IPS-20b (cell line): ENCODE results near the gene BIRC6.

ENCODE experiments used
- H3K27ac ChIP-seq: one replicate; pipeline ENCODE4 v1.5.1; 2013; ENCODE audit warnings: low read length
- H3K27me3 ChIP-seq: 2 replicates; pipeline ENCODE4 v1.6.1; 2013; ENCODE audit warnings: mild to moderate bottlenecking, low read length, inconsistent platforms; ENCODE audit not compliant: insufficient read depth
- H3K36me3 ChIP-seq: 2 replicates; pipeline ENCODE4 v1.6.1; 2013; ENCODE audit warnings: low read depth, mild to moderate bottlenecking, inconsistent platforms, low read length, moderate library complexity; ENCODE audit not compliant: insufficient read depth
- H3K4me1 ChIP-seq: 2 replicates; pipeline ENCODE4 v1.6.1; 2013; ENCODE audit warnings: mild to moderate bottlenecking, control low read depth, inconsistent platforms, low read length, moderate library complexity; ENCODE audit not compliant: insufficient read depth
- H3K4me3 ChIP-seq: 2 replicates; pipeline ENCODE4 v1.5.1; 2013; ENCODE audit warnings: mild to moderate bottlenecking, low read length, inconsistent platforms
- H3K9ac ChIP-seq: 2 replicates; pipeline ENCODE4 v1.6.1; 2013; ENCODE audit warnings: low read depth, mild to moderate bottlenecking, inconsistent platforms, low read length, moderate library complexity
- H3K9me3 ChIP-seq: 2 replicates; pipeline ENCODE4 v1.6.1; 2013; ENCODE audit warnings: mild to moderate bottlenecking, low read depth, low read length, inconsistent platforms; ENCODE audit not compliant: insufficient read depth

BIRC6 gene

DNA sequence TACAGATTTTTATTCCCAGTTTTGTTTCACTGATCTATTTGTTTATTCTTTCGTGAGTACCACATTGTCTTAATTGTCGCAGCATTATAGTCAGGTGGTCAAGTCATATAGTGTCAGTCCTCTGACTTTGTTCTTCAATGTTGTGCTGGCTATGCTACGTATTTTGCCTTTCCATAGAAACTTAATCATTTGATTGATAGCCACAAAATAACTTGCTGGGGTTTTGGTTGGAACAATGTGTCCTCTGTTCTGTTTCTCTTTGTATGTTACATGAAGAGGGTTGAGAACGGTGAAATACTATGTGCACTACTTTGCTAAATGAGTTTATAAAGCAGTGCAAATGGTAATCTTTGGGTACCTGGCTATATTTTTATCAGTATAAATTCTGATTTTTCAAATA lies 206.1 kb downstream of the BIRC6 start:
- peaks cover 11% of the 10 kb centered on the region; the same call in 1 of the 2 replicates for H3K36me3 ChIP-seq
- no peak overlapping the region for H3K4me3 ChIP-seq
- no peaks in the 10 kb centered on the region; the same call in none of the 2 replicates for H3K9me3 ChIP-seq
- no peak overlapping the region for H3K27ac ChIP-seq
- no peaks in the 10 kb centered on the region for H3K27me3 ChIP-seq
- H3K9ac ChIP-seq, result no peak overlapping the region
- H3K4me1 ChIP-seq, result no peaks in the 10 kb centered on the region; the same call in 1 of the 2 replicates

DNA sequence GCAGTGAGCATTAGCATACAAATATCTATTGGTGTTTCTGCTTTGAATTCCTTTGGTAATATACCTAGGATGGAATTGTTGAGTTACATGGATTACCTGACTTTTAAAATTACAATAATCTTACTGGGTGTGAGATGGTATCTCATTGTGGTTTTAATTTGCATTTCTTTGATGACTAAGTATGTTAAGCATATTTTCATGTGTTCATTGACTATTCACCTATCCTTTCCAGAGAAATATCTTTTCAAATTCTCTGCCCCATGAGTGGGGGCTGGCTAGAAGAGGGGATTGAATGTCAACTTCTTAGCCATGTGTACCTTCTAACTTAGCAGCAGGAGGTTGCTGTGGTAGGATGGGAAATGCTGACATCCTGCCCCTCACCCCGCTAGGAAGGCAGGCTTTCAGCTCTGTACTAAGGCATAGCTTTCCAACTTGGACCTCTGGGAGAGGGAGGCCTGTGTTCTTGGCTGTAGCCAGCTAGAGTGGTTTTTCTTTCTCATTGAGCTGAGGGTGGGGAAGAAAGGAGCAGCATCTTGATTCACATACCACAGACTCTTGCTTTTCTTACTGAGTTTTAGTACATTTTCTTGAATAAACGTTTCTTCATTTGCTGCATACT lies 207.7 kb downstream of the BIRC6 start:
- H3K9ac ChIP-seq, result no peak overlapping the region

DNA sequence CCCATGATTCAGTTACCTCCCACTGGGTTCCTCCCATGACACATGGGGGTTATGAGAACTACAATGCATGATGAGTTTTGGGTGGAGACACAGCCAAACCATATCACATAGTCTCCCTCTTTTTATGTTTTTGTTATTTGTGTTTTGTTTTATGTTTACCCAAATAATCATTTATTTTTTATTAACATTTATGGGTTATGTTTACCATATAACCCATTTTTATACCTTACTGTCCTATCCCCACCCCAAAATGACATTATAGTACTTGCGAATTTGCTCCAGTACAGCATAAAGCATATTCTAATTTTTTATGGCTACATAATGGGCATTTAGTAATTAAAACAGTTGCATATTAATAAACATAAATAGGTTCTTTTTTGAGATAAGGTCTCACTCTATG lies 209.1 kb downstream of the BIRC6 start:
- H3K4me3 ChIP-seq, result no peak overlapping the region
- no peak overlapping the region for H3K9ac ChIP-seq
- no peaks in the 10 kb centered on the region; the same call in 1 of the 2 replicates for H3K4me1 ChIP-seq
- no peaks in the 10 kb centered on the region; the same call in 1 of the 2 replicates for H3K9me3 ChIP-seq
- H3K27ac ChIP-seq, result no peak overlapping the region
- H3K27me3 ChIP-seq, result no peaks in the 10 kb centered on the region
- peaks cover 7% of the 10 kb centered on the region; the same call in 1 of the 2 replicates for H3K36me3 ChIP-seq

More for the DNA sequence above, 207.7 kb downstream of the BIRC6 start:
- Histone ChIP-seq H3K9me3 (no peaks in the 10 kb centered on the region; the same call in none of the 2 replicates), H3K27ac (no peak overlapping the region), H3K4me1 (no peaks in the 10 kb centered on the region; the same call in 1 of the 2 replicates), H3K36me3 (peaks cover 7% of the 10 kb centered on the region; the same call in 1 of the 2 replicates), H3K27me3 (no peaks in the 10 kb centered on the region), H3K4me3 (no peak overlapping the region)

DNA sequence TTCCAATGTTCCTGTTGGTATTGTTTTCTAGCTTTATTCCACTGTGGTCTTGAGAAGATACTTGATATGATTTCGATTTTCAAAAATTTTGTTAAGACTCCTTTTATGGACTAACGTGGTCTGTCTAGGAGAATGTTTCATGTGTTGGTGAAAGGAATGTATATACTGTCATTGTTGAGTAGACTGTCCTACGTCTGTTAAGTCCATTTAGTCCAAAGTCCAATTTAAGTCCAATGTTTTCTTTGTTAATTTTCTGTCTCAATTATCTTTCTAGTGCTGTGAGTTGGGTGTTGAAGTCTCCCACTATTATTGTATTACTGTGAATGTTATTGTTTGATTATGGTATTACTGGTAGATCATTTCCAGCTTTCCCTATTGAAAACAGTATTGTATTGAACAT lies 215.2 kb downstream of the BIRC6 start:
- Histone ChIP-seq H3K4me3 (no peak overlapping the region), H3K9me3 (no peaks in the 10 kb centered on the region), H3K27me3 (no peaks in the 10 kb centered on the region), H3K36me3 (peaks cover 12% of the 10 kb centered on the region), H3K27ac (no peak overlapping the region), H3K4me1 (no peaks in the 10 kb centered on the region), H3K9ac (no peak overlapping the region)

DNA sequence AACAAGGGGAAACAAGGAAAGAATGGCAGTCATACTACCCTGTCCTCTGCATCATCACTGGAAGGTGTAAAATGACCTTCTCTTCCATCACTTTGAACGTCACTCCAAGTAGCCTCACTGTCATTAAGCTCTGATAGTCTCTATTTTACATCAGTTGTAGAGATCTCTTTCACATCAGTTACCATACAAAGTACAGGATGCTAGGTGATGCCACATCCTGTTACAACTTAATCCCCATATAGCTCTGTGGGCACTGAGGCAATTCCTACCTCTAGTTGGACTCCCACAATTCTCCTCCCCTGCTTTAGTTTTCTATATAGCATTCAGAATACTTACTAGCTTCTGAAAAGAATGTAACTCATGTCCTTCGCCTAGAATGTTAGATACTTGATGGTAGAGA lies 215.9 kb downstream of the BIRC6 start:
- Histone ChIP-seq H3K4me3 (no peak overlapping the region), H3K27me3 (no peaks in the 10 kb centered on the region), H3K9ac (no peak overlapping the region), H3K36me3 (peaks cover 12% of the 10 kb centered on the region), H3K27ac (no peak overlapping the region), H3K9me3 (no peaks in the 10 kb centered on the region), H3K4me1 (no peaks in the 10 kb centered on the region)

DNA sequence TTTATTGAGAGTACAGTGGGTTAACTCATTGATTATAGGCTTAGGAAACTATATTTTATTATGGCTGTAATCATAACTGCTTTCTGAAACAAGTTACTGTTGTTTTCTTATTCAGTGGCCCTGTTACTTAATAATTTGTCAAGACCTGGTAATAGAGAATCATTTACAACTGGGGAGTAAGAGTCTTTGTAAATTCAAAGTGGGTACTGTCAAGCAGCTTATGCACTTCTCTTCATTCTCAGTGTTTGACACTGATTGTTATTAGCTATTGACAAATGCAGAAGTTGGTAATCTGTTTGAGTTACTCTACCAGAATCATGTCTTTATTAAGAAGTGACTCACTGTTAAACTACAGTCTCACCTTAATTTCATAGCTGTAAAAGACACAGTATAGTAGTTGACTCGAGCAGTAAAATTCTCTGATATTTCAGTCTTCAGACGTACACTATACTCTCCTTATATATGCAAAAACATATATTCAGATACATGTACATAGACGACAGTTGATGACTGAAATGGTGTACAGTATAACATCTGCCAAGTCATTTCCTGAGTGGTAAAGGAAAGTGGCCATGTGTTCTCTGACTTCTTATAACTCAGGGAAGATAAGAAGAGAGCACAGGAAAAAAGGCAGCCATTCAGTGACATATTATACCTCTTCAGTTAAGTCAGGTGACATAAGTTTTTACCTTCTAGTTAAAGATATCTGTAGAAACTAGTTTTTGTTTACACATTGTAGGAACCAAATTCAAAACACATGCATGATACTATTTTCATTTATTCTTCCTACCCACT lies 235.0 kb downstream of the BIRC6 start:
- Histone ChIP-seq H3K9ac (no peak overlapping the region), H3K36me3 (peaks cover 4% of the 10 kb centered on the region), H3K27me3 (no peaks in the 10 kb centered on the region)

DNA sequence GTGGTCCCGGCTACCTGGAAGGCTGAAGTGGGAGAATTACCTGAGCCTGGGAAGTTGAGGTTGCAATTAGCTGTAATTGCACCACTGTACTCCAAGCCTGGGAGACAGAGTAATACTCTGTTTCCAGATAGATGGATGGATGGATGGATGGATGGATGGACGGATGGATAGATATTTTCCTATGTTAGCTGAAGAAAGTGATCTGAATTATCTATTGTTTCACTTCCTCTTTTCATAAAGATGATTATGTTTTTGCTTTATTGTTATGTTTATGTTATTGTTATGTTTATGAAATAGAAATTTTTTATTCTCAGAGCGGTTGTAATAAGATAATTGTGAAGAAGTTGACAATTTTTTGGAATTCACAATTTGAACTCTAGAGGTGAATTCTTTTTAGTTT lies 237.8 kb downstream of the BIRC6 start:
- H3K9me3 ChIP-seq, result no peaks in the 10 kb centered on the region
- H3K36me3 ChIP-seq, result peaks cover 21% of the 10 kb centered on the region
- H3K9ac ChIP-seq, result no peak overlapping the region
- no peak overlapping the region for H3K27ac ChIP-seq
- no peak overlapping the region for H3K4me3 ChIP-seq
- H3K4me1 ChIP-seq, result no peaks in the 10 kb centered on the region
- no peaks in the 10 kb centered on the region for H3K27me3 ChIP-seq

More for the DNA sequence above, 235.0 kb downstream of the BIRC6 start:
- H3K27ac ChIP-seq, result no peak overlapping the region
- H3K4me3 ChIP-seq, result no peak overlapping the region
- no peaks in the 10 kb centered on the region for H3K4me1 ChIP-seq
- no peaks in the 10 kb centered on the region for H3K9me3 ChIP-seq

DNA sequence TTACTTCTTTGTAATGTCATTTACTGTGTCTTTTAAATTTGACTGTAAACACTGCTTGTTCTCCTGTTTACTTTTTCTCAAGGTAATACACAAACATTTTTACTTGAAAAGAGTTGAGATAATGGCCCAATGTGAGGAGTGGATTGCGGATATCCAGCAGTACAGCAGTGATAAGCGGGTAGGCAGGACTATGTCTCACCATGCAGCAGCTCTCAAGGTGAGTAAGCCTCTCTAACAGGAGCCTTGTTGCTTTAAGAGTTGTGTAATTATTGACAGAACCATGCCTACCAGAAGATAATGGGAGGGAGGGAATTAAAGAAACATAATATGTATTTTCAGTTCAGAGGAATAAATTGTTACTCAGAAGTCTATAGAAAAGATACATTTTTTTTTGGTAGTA lies 254.5 kb downstream of the BIRC6 start:
- no peaks in the 10 kb centered on the region for H3K27me3 ChIP-seq
- H3K36me3 ChIP-seq, result peaks cover 49% of the 10 kb centered on the region
- no peak overlapping the region for H3K9ac ChIP-seq
- H3K9me3 ChIP-seq, result no peaks in the 10 kb centered on the region
- no peaks in the 10 kb centered on the region for H3K4me1 ChIP-seq
- no peak overlapping the region for H3K4me3 ChIP-seq
- no peak overlapping the region for H3K27ac ChIP-seq

DNA sequence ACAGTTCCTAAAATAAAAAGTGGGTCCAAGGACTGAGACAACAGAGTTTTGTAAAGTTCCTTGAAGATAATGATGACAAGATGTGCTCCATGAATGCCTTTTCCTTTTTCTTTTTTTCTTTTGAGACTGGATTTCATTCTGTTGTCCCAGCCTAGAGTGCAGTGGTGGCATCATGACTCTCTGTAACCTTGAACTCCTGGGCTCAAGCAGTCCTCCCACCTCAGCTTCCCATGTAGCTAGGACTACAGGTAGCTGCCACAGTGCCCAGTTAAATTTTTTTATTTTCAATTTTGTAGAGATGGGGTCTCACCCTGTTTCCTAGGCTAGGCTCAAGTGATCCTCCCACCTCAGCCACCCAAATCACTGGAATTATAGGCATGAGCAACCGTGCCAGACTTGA lies 254.9 kb downstream of the BIRC6 start:
- no peaks in the 10 kb centered on the region for H3K4me1 ChIP-seq
- H3K27me3 ChIP-seq, result no peaks in the 10 kb centered on the region
- no peak overlapping the region for H3K27ac ChIP-seq
- peaks cover 49% of the 10 kb centered on the region for H3K36me3 ChIP-seq
- H3K9ac ChIP-seq, result no peak overlapping the region
- no peak overlapping the region for H3K4me3 ChIP-seq
- H3K9me3 ChIP-seq, result no peaks in the 10 kb centered on the region

DNA sequence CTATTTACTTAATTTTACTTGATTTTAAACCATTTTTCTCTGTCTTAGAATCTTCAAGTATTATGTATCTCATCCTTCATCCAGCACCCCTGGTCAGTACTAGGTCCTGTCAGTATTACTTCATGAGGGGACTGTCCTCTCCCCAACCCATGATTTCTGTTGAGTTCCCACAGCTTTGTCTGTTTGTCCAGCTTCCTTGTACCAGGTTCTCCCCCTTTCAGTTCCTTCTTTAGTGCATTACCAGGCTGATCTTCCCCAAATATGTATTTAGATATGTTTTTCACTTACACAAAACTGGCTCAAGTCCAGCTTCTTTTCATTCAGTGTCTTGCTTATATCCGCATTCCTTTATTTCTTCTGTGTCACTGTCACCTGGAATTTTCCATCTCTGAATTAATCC lies 257.3 kb downstream of the BIRC6 start:
- peaks cover 51% of the 10 kb centered on the region for H3K36me3 ChIP-seq
- no peak overlapping the region for H3K9ac ChIP-seq
- no peaks in the 10 kb centered on the region for H3K4me1 ChIP-seq

DNA sequence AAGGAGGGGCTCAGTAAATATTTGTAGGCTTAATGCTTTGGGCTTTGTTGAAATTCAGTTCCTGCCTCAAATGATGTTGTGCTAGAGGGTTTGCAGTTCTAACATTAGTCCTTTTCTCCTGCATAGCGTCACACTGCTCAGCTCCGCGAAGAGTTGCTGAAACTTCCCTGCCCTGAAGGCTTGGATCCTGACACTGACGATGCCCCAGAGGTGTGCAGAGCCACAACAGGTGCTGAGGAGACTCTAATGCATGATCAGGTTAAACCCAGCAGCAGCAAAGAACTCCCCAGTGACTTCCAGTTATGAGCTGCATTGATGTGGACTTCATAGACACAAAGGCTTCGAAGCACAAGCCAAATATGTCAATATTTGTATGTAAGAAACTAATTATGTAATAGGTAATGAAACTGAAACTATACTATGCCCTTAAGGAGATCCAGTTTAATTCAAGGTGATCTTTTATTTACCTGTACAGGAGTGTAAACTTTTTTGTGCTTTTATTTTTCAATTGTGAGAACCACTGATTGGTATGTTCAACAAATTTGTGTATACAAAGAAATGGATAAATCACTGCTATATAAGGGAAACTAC lies 260.9 kb downstream of the BIRC6 start:
- Histone ChIP-seq H3K27ac (no peak overlapping the region), H3K9me3 (no peaks in the 10 kb centered on the region), H3K4me1 (no peaks in the 10 kb centered on the region), H3K4me3 (no peak overlapping the region), H3K27me3 (no peaks in the 10 kb centered on the region), H3K36me3 (peaks cover 44% of the 10 kb centered on the region), H3K9ac (no peak overlapping the region)

More for the DNA sequence above, 257.3 kb downstream of the BIRC6 start:
- Histone ChIP-seq H3K27me3 (no peaks in the 10 kb centered on the region), H3K27ac (no peak overlapping the region), H3K4me3 (no peak overlapping the region), H3K9me3 (no peaks in the 10 kb centered on the region)
